ENCODE data around the gene ABHD1. TPM values are rescaled to one million over a fixed set of nuclear protein-coding genes. Genes with fewer than 3 reads are reported as not detected.

The ABHD1 gene
- total and polyA plus RNA-seq, 4 donors: 0.08 to 0.74 (median 0.14) TPM

GRCh38 chr2:27127883-27128667 is 4.5 kb downstream of the ABHD1 start:
- 88 to 91% methylated on average over 9 of the region's 9 CpGs for WGBS, 2 donors

DNA sequence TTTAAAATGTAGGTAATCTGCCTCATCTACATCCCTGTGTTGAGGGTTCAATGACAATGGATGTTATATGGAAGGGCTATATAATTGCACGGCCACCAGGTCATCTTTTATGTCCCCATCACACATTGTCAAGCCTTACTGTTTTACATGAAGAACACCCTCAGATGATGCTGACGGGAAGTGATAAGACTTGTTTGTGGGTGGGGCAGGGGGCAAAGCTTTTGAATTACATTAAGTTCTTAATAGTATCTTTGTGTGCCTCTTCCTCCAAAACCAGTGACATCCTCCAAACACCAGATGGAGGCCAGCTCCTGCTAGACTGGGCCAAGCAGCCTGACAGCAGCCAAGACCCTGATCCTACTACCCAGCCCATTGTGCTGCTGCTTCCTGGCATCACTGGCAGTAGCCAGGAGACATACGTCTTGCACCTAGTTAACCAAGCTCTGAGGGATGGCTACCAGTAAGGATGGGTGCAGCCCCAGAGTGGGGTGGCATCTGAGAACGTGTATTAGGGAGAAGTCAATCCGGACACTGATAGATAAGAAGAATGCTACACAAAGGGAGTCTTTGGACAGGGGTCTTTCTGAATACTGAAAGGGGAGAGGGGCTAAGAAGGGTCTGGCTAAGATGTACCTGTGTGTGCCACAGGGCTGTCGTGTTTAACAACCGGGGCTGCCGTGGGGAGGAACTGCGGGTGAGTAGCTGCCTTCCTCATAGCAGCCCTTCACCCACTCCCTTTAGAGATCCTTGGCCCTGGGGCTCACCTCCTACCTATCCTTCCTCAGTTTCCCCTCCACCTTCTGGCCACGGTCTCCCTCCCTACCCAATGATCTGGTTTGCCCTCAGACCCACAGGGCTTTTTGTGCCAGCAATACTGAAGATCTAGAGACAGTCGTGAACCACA is 5.3 kb downstream of the ABHD1 start:
- Histone ChIP-seq H3K4me3 (no peak overlapping the region), H3K36me3 (ENCODE audit: control insufficient read depth in 4 of 4, insufficient read depth in 4 of 4, low read length in 4 of 4) (peaks cover 0 to 29% (median 21%) of the 10 kb centered on the region in 4 donors), H3K9ac (ENCODE audit: insufficient read depth in 1 of 2, low read length in 2 of 2) (no peak overlapping the region), H3K9me3 (ENCODE audit: control insufficient read depth in 4 of 4, insufficient read depth in 3 of 4, low read length in 3 of 4) (no peaks in the 10 kb centered on the region), H3K27ac (ENCODE audit: low read depth in 1 of 2, low read length in 1 of 2) (no peak overlapping the region), H3K4me1 (ENCODE audit: control insufficient read depth in 5 of 5, insufficient read depth in 5 of 5, low read length in 5 of 5) (peaks cover 0 to 12% (median 10%) of the 10 kb centered on the region in 5 donors), H3K27me3 (ENCODE audit: control insufficient read depth in 3 of 3, insufficient read depth in 3 of 3, low read length in 2 of 3) (no peaks in the 10 kb centered on the region)
- ATAC-seq (ENCODE audit: insufficient read depth, low FRiP score) (no peak), DNase-seq (no peak)
- TF ChIP-seq CTCF (IDR thresholded peaks at IDR 0.05; ENCODE audit: control extremely low read depth, extremely low read depth): no peak
- WGBS, 2 donors: 79 to 82% methylated on average over 11 of the region's 11 CpGs

More at GRCh38 chr2:27127883-27128667, 4.5 kb downstream of the ABHD1 start:
- Histone ChIP-seq H3K9me3 (ENCODE audit: control insufficient read depth in 4 of 4, insufficient read depth in 3 of 4, low read length in 3 of 4) (no peaks in the 10 kb centered on the region), H3K4me1 (ENCODE audit: control insufficient read depth in 5 of 5, insufficient read depth in 5 of 5, low read length in 5 of 5) (peaks cover 0 to 10% (median 3%) of the 10 kb centered on the region in 5 donors), H3K9ac (ENCODE audit: insufficient read depth in 1 of 2, low read length in 2 of 2) (no peak overlapping the region), H3K36me3 (ENCODE audit: control insufficient read depth in 4 of 4, insufficient read depth in 4 of 4, low read length in 4 of 4) (peaks cover 0 to 29% (median 19%) of the 10 kb centered on the region in 4 donors), H3K27ac (ENCODE audit: low read depth in 1 of 2, low read length in 1 of 2) (no peak overlapping the region), H3K27me3 (ENCODE audit: control insufficient read depth in 3 of 3, insufficient read depth in 3 of 3, low read length in 2 of 3) (no peaks in the 10 kb centered on the region), H3K4me3 (no peak overlapping the region)
- no peak for ATAC-seq (ENCODE audit: insufficient read depth, low FRiP score)
- DNase-seq: no peak
- no peak for TF ChIP-seq CTCF (IDR thresholded peaks at IDR 0.05; ENCODE audit: control extremely low read depth, extremely low read depth)

- H3K9me3 ChIP-seq (ENCODE audit: control insufficient read depth in 4 of 4, insufficient read depth in 3 of 4, low read length in 3 of 4): no peaks in the 10 kb centered on the region
- H3K9ac ChIP-seq (ENCODE audit: insufficient read depth in 1 of 2, low read length in 2 of 2): no peak overlapping the region
- H3K27me3 ChIP-seq (ENCODE audit: control insufficient read depth in 3 of 3, insufficient read depth in 3 of 3, low read length in 2 of 3): no peaks in the 10 kb centered on the region
- peaks cover 0 to 29% (median 21%) of the 10 kb centered on the region in 4 donors for H3K36me3 ChIP-seq (ENCODE audit: control insufficient read depth in 4 of 4, insufficient read depth in 4 of 4, low read length in 4 of 4)
- TF ChIP-seq CTCF (IDR thresholded peaks at IDR 0.05; ENCODE audit: control extremely low read depth, extremely low read depth): no peak
- H3K4me3 ChIP-seq: no peak overlapping the region
- ATAC-seq (ENCODE audit: insufficient read depth, low FRiP score) (no peak), DNase-seq (no peak)
- no peak overlapping the region for H3K27ac ChIP-seq (ENCODE audit: low read depth in 1 of 2, low read length in 1 of 2)
- H3K4me1 ChIP-seq (ENCODE audit: control insufficient read depth in 5 of 5, insufficient read depth in 5 of 5, low read length in 5 of 5): peaks cover 0 to 12% (median 8%) of the 10 kb centered on the region in 5 donors
- WGBS, 2 donors: 93 to 97% methylated on average over 10 of the region's 10 CpGs
These were observed 6.8 kb downstream of the ABHD1 start for GRCh38 chr2:27130396-27130795.
